Measurements from ENCODE around the gene P2RY2.

Gene P2RY2

GRCh38 chr11:73218106-73218829 lies at the start of gene P2RY2:
Gene P2RY2, plus strand, starts transcription at chr11:73218281. Its CDS starts 15,879 bp downstream, at chr11:73234160.
- peak; percentile 17 for DNase-seq

GRCh38 chr11:73168925-73169579 lies 49.0 kb upstream of the P2RY2 start:
- no peak for DNase-seq

GRCh38 chr11:73170140-73170539 lies 47.9 kb upstream of the P2RY2 start:
- DNase-seq = no peak

- DNase-seq = no peak
Observed at GRCh38 chr11:73171436-73172161, 46.5 kb upstream of the P2RY2 start.

GRCh38 chr11:73172992-73173656 lies 45.0 kb upstream of the P2RY2 start:
- no peak for DNase-seq

GRCh38 chr11:73173755-73174494 lies 44.2 kb upstream of the P2RY2 start:
- no peak for DNase-seq

- no peak for DNase-seq
Observed at GRCh38 chr11:73174495-73174791, 43.6 kb upstream of the P2RY2 start.

- no peak for DNase-seq
Observed at GRCh38 chr11:73175551-73176144, 42.4 kb upstream of the P2RY2 start.

GRCh38 chr11:73176145-73176873 lies 41.8 kb upstream of the P2RY2 start:
- no peak for DNase-seq

GRCh38 chr11:73176874-73177155 lies 41.3 kb upstream of the P2RY2 start:
- DNase-seq = no peak

- no peak for DNase-seq
Observed at GRCh38 chr11:73177380-73177777, 40.7 kb upstream of the P2RY2 start.

GRCh38 chr11:73177778-73178539 lies 40.1 kb upstream of the P2RY2 start:
- peak; percentile 85 for DNase-seq

GRCh38 chr11:73178681-73179080 lies 39.4 kb upstream of the P2RY2 start:
- no peak for DNase-seq

GRCh38 chr11:73182824-73183321 lies 35.2 kb upstream of the P2RY2 start:
- no peak for DNase-seq

- peak; percentile 44 for DNase-seq
Observed at GRCh38 chr11:73184953-73185671, 33.0 kb upstream of the P2RY2 start.

- DNase-seq = no peak
Observed at GRCh38 chr11:73185680-73186293, 32.3 kb upstream of the P2RY2 start.

- no peak for DNase-seq
Observed at GRCh38 chr11:73186294-73186850, 31.7 kb upstream of the P2RY2 start.

GRCh38 chr11:73186886-73187285 lies 31.2 kb upstream of the P2RY2 start:
- no peak for DNase-seq

GRCh38 chr11:73187854-73188253 lies 30.2 kb upstream of the P2RY2 start:
- no peak for DNase-seq

Measured in CD4-positive, alpha-beta T cell treated with Interleukin-6 for 4 hours (primary cell).